Natural killer cell (primary cell): Measurements from ENCODE around the gene PCDHGB1. TPM values are rescaled to one million over a fixed set of nuclear protein-coding genes. Genes with fewer than 3 reads are reported as not detected.
A peak's percentile ranks its signal among the peaks of the same experiment; 100 is the strongest.
"Not testable (repeated sequence)": the region's sequence is repeated elsewhere in the genome, so short reads cannot be mapped to it uniquely, and the experiment has no call there.

Source experiments
- ATAC-seq, 3 donors: fragments of 150-1000 bp in 2 of 3; fragments of 200-7000 bp in 1 of 3; cut with Tn5 transposase; 1 replicate in 1 of 3; 2 replicates in 2 of 3; pipeline ENCODE4 v1.10.0; 2021; ENCODE audit warnings: mild to moderate bottlenecking in 2 of 3, moderate library complexity in 2 of 3
- DNase-seq, 2 donors: peaks; one replicate each; pipeline versions ENCODE4 v3.0.0 to v3.0.0-alpha.2; 2013 to 2021; ENCODE audit warnings: mixed read lengths in 1 of 2
- H3K27ac ChIP-seq: one replicate; pipeline ENCODE4 v1.5.1; 2013; ENCODE audit warnings: mild to moderate bottlenecking, low read length
- H3K27me3 ChIP-seq: one replicate; pipeline ENCODE4 v1.6.1; 2013; ENCODE audit warnings: low read length; ENCODE audit not compliant: control insufficient read depth, insufficient read depth
- H3K36me3 ChIP-seq: one replicate; pipeline ENCODE4 v1.6.1; 2013; ENCODE audit warnings: low read length; ENCODE audit not compliant: control insufficient read depth, insufficient read depth
- H3K4me1 ChIP-seq: one replicate; pipeline ENCODE4 v1.6.1; 2013; ENCODE audit warnings: low read length; ENCODE audit not compliant: control insufficient read depth, insufficient read depth
- H3K4me3 ChIP-seq: one replicate; pipeline ENCODE4 v1.5.1; 2013; ENCODE audit warnings: low read length
- H3K9me3 ChIP-seq: one replicate; pipeline ENCODE4 v1.6.1; 2013; ENCODE audit warnings: low read length; ENCODE audit not compliant: control insufficient read depth, insufficient read depth
- H3K27ac Mint-ChIP-seq, 2 donors: one replicate each; pipeline ENCODE4 v1.8.0; 2022; ENCODE audit warnings: mild to moderate bottlenecking in 2 of 2, mixed read lengths in 2 of 2, moderate library complexity in 1 of 2
- H3K27me3 Mint-ChIP-seq, 2 donors: one replicate each; pipeline ENCODE4 v1.8.0; 2022; ENCODE audit warnings: low read depth in 2 of 2, mixed read lengths in 2 of 2
- H3K36me3 Mint-ChIP-seq: one replicate; pipeline ENCODE4 v1.8.0; 2022; ENCODE audit warnings: mixed read lengths
- H3K4me1 Mint-ChIP-seq, 2 donors: one replicate each; pipeline ENCODE4 v1.8.0; 2022; ENCODE audit warnings: mixed read lengths in 2 of 2
- H3K4me3 Mint-ChIP-seq: one replicate; pipeline ENCODE4 v1.8.0; 2022; ENCODE audit warnings: mild to moderate bottlenecking, moderate library complexity, mixed read lengths
- H3K9me3 Mint-ChIP-seq, 2 donors: one replicate each; pipeline ENCODE4 v1.8.0; 2022; ENCODE audit warnings: mixed read lengths in 2 of 2
- WGBS: methylation state at CpG from one replicate; pipeline ENCODE4 v1.1.7; 2013; ENCODE audit warnings: missing lambda C conversion rate; ENCODE audit not compliant: insufficient coverage; 5-methylcytosine and 5-hydroxymethylcytosine counted together
- intact Hi-C: fragments of 100-400 bp; cut with micrococcal nuclease; formaldehyde crosslinking; loops from one replicate; pipeline ENCODE4 v1.14.2; 2022
- total RNA-seq, 4 donors: library from RNA; stranded (reverse); fragments of 120-200 nt in 1 of 4; gene quantifications; one replicate each; pipeline versions ENCODE4 v1.2.3 to v1.2.4, GENCODE V29; 2013 to 2022
- TF ChIP-seq, protein P1 (sequence below): fragments of 200-600 bp; IDR thresholded peaks from one replicate; pipeline ENCODE4 v1.8.0; 2022; ENCODE audit warnings: antibody characterized with exemption

The PCDHGB1 gene
- total RNA-seq, 3 donors from 2014 or later (not counting 1 experiment from before 2014, with no cell fraction given), result 0.10 TPM; not detected in 2

DNA sequence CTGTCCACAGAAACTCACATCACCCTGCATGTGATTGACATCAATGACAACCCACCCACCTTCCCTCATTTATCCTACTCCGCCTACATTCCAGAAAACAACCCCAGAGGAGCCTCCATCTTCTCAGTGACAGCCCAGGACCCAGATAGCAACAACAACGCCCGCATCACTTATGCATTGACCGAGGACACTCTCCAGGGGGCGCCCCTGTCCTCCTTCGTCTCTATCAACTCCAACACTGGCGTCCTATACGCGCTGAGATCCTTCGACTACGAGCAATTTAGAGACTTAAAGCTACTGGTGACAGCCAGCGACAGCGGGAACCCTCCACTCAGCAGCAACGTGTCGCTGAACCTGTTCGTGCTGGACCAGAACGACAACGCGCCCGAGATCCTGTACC lies 4.6 kb upstream of the PCDHGB1 start:
- H3K4me1 Mint-ChIP-seq, result no peaks in the 10 kb centered on the region
- peaks cover 34% of the 10 kb centered on the region for H3K27me3 ChIP-seq
- intact Hi-C loops, result no loop called here
- no peak overlapping the region for H3K4me3 Mint-ChIP-seq
- ATAC-seq, result no peak
- peaks cover 34% of the 10 kb centered on the region for H3K36me3 Mint-ChIP-seq
- peaks cover 50 to 86% of the 10 kb centered on the region in 2 donors for H3K27me3 Mint-ChIP-seq
- H3K9me3 Mint-ChIP-seq, result peaks cover 6 to 8% of the 10 kb centered on the region in 2 donors
- no peak overlapping the region for H3K27ac ChIP-seq
- no peak overlapping the region for H3K27ac Mint-ChIP-seq
- no peak for DNase-seq
- H3K9me3 ChIP-seq, result peaks cover 27% of the 10 kb centered on the region
- 45% methylated on average over 20 of the region's 20 CpGs for WGBS
- H3K4me3 ChIP-seq, result no peak overlapping the region
- no peaks in the 10 kb centered on the region for H3K36me3 ChIP-seq
- no peaks in the 10 kb centered on the region for H3K4me1 ChIP-seq
- TF ChIP-seq, protein P1, sequence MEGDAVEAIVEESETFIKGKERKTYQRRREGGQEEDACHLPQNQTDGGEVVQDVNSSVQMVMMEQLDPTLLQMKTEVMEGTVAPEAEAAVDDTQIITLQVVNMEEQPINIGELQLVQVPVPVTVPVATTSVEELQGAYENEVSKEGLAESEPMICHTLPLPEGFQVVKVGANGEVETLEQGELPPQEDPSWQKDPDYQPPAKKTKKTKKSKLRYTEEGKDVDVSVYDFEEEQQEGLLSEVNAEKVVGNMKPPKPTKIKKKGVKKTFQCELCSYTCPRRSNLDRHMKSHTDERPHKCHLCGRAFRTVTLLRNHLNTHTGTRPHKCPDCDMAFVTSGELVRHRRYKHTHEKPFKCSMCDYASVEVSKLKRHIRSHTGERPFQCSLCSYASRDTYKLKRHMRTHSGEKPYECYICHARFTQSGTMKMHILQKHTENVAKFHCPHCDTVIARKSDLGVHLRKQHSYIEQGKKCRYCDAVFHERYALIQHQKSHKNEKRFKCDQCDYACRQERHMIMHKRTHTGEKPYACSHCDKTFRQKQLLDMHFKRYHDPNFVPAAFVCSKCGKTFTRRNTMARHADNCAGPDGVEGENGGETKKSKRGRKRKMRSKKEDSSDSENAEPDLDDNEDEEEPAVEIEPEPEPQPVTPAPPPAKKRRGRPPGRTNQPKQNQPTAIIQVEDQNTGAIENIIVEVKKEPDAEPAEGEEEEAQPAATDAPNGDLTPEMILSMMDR, result no peak

DNA sequence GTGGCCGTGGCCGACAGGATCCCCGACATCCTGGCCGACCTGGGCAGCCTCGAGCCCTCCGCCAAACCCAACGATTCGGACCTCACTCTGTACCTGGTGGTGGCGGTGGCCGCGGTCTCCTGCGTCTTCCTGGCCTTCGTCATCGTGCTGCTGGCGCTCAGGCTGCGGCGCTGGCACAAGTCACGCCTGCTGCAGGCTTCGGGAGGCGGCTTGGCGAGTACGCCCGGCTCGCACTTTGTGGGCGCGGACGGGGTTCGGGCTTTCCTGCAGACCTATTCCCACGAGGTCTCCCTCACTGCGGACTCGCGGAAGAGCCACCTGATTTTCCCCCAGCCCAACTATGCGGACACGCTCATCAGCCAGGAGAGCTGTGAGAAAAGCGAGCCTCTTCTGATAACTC lies 3.9 kb upstream of the PCDHGB1 start:
- H3K4me3 Mint-ChIP-seq, DNase-seq, intact Hi-C loops, H3K27ac Mint-ChIP-seq, H3K4me3 ChIP-seq, H3K36me3 ChIP-seq, ATAC-seq, H3K9me3 Mint-ChIP-seq, H3K4me1 Mint-ChIP-seq, H3K27ac ChIP-seq, H3K4me1 ChIP-seq: not testable (repeated sequence)
- Mint-ChIP-seq H3K36me3 (peaks cover 38% of the 10 kb centered on the region), H3K27me3 (peaks cover 51 to 86% of the 10 kb centered on the region in 2 donors)
- Histone ChIP-seq H3K9me3 (peaks cover 30% of the 10 kb centered on the region), H3K27me3 (peaks cover 39% of the 10 kb centered on the region)
- 45% methylated on average over 20 of the region's 35 CpGs for WGBS

DNA sequence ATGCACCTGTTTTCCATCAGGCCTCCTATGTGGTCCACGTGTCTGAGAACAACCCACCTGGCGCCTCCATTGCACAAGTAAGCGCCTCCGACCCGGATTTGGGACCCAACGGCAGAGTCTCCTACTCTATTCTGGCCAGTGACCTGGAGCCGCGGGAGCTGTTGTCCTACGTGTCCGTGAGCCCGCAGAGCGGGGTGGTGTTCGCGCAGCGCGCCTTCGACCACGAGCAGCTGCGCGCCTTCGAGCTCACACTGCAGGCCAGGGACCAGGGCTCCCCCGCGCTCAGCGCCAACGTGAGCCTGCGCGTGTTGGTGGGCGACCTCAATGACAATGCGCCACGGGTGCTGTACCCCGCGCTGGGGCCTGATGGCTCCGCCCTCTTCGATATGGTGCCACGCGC lies 1.7 kb downstream of the PCDHGB1 start:
- Histone ChIP-seq H3K4me1 (peaks cover 5% of the 10 kb centered on the region), H3K4me3 (no peak overlapping the region), H3K27ac (no peak overlapping the region), H3K27me3 (peaks cover 52% of the 10 kb centered on the region), H3K36me3 (no peaks in the 10 kb centered on the region), H3K9me3 (peaks cover 30% of the 10 kb centered on the region)
- H3K9me3 Mint-ChIP-seq, result peaks cover 3 to 8% of the 10 kb centered on the region in 2 donors
- H3K27ac Mint-ChIP-seq, result no peak overlapping the region
- intact Hi-C loops, result no loop called here
- DNase-seq, result no peak
- peaks cover 21% of the 10 kb centered on the region for H3K36me3 Mint-ChIP-seq
- 45% methylated on average over 28 of the region's 36 CpGs for WGBS
- no peaks in the 10 kb centered on the region for H3K4me1 Mint-ChIP-seq
- H3K27me3 Mint-ChIP-seq, result peaks cover 52 to 78% of the 10 kb centered on the region in 2 donors
- TF ChIP-seq, protein P1, result no peak
- ATAC-seq, result no peak
- H3K4me3 Mint-ChIP-seq, result no peak overlapping the region

DNA sequence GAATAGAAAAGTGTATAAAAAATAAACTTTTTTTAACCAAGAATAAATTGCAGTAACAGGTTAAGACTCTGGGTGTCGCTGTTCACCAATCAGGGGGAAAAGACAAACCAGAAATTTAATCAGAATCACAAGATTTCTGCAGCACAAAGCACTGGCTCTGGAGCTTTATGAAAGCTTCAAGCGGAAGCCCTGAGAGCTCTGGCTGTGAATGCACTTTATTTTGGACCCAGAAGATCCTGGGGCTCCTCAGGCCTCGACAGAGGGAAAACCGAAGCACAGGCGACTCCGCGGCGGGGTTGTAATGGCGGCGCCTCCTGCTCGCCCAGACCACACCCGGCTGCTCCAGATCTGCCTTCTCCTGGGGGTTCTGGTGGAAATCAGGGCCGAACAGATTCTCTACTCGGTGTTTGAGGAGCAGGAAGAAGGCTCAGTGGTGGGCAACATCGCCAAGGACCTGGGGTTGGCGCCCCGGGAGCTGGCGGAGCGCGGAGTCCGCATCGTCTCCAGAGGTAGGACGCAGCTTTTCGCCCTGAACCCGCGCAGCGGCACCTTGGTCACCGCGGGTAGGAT lies 5.1 kb downstream of the PCDHGB1 start, which contains the start of gene PCDHGA4:
Gene PCDHGA4 (plus strand): TSS at position 122 of the 570 bp plus-strand sequence. CDS start 87 bp downstream, at position 209.
- TF ChIP-seq, protein P1, result peak; percentile 56
- Histone ChIP-seq H3K27me3 (peaks cover 53% of the 10 kb centered on the region), H3K4me1 (peaks cover 5% of the 10 kb centered on the region), H3K4me3 (peak within 1 kb of the TSS; percentile 0), H3K27ac (no peak within 1 kb of the TSS), H3K9me3 (peaks cover 29% of the 10 kb centered on the region), H3K36me3 (no peaks in the 10 kb centered on the region)
- Mint-ChIP-seq H3K27me3 (peaks cover 53 to 73% of the 10 kb centered on the region in 2 donors), H3K36me3 (peaks cover 30% of the 10 kb centered on the region), H3K4me1 (peaks cover 4% of the 10 kb centered on the region in 2 donors), H3K9me3 (peaks cover 2 to 5% of the 10 kb centered on the region in 2 donors), H3K27ac (no peak within 1 kb of the TSS), H3K4me3 (peak within 1 kb of the TSS; percentile 71)
- WGBS, result 23% methylated on average over 29 of the region's 29 CpGs
- DNase-seq (peak in 1 of 2 donors; percentile 38), ATAC-seq (peak in 1 of 3 donors; percentile 36)
- intact Hi-C loops, result no loop called here
